GM19438 (cell line): Measurements from ENCODE around the gene SLIT3.

ENCODE experiments used
- ATAC-seq: cut with Tn5 transposase; IDR thresholded peaks from one replicate; pipeline ENCODE4 v1.9.1; 2021; ENCODE audit warnings: low read depth; ENCODE audit not compliant: unreplicated experiment

SLIT3 gene

DNA sequence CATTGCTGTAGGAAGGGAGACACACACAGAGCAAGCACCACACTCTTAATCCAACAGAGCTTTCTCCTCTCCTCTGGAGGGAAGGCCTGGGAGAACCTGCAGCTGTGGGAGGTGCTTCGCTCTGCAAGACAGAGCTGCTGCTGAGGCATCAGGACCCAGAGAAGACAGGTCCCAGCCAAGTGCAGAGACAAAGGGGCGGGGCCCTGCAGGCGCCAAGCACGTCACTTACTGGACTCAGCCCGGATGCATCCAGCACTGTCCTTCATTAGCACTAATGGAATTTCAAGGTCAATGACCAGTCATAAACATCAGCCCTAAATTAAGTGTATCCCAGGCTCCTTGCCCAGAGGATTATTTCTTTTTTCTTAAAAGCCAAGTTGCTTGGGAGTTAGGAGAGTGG is 384.7 kb downstream of the SLIT3 start:
- no peak for ATAC-seq

DNA sequence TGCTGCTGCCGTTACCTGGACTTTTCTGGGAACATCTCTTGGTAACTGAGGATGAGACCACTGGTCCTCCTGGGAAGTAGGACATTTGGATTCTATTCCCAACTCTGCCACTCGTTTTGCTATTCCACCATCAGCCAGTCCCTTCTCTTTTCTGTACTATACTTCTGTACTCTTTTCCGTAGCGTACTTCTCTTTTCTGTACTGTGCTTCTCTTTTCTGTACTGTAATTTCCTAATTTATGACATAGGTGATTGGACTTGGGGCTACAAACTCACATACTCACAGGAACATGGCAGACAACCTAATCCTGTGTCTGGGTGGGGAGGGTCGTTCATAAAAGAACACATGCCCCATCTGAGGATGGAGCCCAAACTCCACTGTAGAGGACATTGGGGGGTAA is 386.4 kb downstream of the SLIT3 start:
- no peak for ATAC-seq

DNA sequence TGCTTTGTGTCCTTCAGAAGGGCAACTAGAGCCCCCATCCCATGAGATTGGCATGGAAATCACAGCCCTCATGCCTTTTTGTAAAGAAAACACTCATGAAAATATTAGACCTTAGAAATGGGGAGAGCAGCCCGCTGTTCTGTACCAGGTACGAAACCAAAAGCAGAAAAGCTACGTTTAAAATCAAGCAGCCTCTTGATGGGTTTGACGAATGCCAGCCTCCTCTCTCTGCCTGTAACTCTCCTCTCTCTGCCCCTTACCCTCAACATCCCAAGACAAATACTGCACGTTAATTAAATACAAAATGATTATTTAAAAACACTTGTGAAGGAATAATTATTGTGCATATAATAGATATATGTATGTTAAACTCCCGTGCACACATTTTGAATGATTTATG is 390.1 kb downstream of the SLIT3 start:
- no peak for ATAC-seq

DNA sequence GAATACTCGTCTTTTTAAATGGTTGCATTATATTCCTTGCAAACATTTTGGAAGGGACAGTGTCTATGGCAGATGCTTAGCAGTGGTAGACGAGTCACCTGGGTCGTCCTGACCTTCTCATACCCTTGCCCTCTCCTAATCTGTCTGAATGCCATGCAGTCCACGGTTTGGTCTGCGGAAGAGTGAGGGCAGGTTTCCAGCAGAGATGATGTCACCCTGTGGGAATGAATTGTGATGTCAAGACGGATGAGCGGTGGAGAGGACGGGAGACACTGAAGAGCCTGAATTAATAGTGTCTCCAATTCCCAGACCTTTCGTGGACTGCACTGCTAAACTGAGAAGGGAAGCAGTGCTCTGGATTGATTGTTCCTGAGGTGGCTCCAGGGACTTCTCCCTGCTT is 392.7 kb downstream of the SLIT3 start:
- no peak for ATAC-seq

DNA sequence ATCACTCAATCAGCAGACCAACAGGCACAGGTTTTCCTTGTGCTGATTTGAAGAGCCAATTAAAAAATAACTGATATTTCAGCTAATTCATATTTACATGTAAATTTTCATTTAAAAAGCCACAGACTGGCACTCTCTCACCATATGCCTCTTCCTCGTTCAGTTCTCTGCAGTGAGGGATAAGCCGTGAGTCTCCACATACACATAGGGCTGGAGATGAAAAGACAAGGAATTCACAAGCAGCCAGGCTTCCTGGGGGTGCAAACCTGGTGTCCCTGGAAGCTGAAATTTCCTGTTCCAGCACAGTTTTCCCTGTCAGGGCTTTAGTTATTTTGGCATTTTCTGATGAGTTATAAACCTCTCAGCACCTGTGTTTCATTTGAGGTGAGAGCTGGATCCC is 397.9 kb downstream of the SLIT3 start:
- ATAC-seq = no peak

DNA sequence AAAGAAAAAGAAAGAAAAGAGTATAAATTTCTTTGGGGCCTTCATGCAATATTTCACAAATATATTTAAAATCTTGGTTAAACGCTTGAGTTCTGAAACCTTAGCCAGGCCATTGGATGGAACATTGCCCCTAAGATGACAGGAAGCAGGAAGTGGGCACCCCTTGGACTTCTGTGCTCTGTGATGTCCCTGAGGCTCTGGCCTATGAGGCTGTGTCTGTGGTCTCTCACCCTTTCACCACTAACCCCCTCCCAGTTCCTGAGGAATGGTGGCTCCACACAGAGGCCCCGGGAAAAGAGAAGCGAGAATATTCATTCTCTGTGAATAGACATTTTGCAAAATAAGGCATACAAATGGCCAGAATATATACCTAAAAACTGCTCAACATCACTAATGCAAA is 401.3 kb downstream of the SLIT3 start:
- no peak for ATAC-seq

DNA sequence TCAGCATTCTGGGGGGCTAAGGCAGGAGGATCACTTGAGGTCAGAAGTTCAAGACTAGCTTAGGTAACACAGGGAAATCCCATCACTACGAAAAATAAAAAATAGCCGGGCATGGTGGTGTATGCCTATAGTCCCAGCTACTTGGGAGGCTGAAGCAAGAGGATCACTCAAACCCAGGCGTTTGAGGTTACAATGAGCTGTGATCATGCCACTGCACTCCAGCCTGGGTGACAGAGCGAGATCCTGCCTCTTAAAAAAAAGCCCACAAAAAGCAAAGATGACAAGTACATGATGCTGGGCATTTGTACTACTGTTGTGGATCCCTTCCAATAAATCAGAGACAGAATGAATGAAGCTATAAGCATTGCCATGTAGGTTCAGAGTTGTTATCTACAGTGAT is 401.7 kb downstream of the SLIT3 start:
- no peak for ATAC-seq

DNA sequence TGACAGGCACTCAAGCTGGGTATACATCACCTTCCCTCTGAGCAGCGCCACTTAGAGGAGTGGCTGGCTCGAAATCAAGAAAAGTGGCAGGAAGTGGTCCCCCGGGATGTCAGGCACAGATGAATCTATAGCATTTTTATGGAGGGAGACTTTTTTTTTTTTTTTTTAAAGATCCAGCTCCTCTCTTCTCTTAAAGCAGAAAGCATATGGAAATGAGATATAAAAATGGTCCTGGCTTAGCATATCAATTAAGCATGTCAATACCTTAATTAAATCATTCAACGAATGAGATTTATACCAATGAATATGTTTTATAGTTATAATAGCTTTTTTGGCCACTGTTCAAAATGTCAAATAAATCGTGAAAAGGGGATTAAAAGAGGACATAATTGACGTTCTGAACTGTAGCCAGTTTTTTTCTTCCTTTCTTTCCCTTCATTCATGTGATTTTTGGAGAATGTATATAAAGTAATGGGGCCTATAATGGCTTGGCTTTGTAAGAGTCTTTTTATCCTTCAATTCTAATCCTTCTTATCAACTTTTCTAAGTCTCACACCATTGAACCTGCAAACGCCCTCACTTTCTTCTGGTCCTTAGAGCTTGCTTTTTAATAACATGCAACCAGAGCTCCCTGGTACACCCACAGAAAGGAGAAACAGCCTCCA is 402.6 kb downstream of the SLIT3 start:
- ATAC-seq = no peak

DNA sequence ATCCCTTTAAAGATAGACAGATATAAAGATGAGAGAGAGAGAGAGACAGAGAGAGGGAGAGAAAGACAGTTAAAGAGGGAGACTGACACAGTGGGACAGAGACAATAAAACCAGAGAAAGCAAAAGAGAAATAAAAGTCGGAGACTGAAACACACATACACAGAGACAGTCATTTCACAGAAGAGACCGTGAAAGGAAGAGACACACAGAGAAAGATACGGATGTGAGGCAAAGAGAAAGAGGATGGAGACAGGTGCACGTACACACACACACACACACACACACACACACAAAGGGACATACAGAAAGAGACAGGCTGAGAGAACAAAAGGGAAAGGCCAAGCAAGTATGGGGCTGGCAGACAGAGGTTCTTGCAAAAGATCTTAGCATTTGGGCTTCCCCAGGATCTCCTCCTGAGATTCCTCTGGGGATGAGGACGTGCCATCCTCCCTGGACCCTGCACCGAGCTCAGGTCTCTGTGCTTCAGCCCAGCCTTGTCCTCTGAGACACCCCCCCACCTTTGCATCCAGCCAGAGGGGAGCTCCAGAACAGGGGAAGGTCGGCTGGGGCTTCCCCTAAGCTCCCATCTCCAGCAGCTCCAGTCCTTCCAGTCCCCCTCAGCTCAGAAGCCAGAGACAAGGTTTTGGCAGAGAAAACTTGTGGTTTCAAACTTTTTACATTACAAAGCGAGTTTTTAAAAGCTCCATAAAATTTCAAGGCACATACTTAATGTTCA is 403.4 kb downstream of the SLIT3 start:
- ATAC-seq = no peak

DNA sequence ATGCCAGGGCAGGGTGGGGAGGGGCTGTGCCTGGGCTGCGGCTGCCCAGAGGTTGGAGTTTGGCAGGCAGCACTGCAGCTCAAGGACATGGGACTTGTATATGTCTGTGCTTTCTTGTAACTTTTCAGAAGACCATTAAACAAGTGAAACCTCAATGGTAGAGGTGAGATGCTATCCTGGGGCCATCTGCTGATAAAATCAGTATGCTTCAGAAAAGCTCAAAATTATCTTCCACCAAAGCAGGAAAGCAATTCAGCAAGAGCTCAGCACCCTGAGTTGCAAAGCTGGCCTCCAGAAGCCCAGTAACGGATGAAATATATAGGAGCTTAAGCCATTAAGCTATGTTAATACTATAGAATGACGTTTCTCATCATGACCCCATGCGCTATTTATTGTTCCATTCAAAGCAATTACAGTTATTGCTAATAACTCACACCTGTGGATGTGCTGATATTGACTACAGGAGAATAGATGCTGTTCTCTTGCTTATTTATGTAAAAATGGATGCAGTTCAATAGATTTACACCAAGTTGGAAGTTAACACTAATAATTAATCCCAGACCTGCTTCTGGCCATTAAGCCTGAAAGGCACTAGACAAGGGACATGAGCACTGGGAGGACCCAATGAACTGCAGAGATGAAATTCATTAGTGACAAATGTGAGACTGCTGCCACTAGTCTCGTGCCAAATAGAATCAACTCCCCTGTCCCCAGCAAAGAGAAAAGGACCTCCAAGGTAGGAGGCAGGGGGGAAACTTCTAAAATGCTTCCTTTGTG is 405.5 kb downstream of the SLIT3 start:
- ATAC-seq = no peak

DNA sequence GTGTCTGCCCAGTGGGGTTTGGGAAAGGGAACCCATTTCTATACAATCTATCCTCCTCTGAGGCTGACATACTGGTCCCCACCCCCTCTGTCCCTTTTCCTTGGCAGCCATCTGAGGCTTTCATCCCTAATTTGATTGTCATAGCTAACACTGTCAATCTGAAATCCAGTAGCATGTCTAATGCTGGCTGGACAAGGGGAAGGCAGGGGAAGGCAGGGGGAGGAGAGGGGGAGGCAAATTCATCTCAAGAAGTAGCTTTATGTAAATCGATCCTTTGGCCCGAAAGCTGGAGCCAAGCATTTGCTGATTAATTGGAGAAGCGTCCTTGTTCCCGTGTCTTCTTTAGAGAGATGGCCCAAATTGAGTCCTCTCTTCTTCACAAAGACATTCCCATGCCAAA is 407.7 kb downstream of the SLIT3 start:
- no peak for ATAC-seq

DNA sequence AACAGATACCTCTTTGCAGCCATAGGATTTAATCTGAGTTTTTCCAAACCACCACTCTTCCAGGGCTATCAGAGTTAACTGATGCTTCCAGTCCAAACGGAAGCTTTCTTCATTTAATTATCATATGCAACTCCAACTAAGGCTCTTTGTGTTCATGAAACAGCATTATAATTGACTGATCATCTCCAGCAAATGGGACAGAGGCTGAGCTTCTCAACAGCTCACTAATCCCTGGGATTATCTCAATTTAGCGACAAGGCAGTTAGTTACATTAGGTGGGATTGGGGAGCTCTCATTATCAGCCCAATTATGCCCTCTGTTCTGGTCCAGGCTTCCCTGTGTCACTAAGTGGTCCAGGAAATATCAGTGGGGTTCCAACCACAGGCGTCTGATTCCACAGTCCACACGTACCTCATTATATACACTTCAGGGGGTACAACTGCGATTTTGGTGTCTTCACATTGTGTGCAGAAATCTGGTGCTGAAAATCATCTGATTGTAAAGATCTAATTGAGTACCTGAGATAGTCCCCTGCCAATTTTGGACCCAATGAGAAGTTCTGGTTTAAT is 408.2 kb downstream of the SLIT3 start:
- ATAC-seq = no peak

DNA sequence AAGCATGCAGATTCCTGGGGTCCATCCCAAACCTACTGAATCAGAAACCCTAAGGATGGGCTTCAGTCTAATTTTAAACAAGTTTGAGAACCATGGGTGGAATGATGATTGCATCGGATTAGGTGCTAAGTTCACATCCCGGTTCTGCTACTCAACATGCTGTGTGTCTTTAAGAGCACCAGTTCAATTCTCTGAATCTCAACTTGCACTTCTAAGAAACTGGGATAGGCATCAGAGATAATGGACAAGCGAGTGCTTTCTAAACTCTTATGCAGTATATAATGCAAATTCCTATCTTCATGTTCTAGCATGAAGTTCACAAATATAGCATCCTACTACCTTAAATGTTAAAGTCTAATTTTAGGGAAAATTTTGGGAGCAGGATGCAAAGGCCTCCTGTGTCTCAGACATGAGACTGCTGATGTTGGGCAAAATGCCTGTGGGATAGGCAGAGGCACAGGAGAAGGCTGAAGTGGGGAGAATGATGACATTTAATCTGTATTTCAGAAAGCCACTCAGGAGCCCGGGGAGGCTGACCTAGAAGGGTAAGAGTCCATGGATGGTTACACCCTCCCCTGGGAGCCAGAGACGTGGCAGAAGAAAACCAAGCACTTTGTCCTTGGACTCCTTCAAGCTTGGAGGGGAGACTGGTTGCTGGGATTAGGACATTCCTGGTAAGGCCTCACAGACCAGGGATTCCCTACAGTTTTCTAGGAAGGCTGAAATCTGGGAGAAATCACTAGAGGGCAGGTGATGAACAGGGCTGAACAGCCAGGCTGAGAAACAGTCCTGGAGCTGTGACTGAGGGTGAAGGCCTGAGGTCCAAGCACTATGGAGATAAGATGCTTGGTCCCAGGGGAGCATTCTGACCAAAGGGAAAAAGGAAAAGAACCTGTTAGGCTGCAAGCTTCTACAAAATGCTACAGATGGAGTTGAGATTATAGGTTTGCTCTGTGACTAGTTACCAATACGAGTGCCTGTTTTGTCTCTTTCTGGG is 409.8 kb downstream of the SLIT3 start:
- ATAC-seq = no peak

DNA sequence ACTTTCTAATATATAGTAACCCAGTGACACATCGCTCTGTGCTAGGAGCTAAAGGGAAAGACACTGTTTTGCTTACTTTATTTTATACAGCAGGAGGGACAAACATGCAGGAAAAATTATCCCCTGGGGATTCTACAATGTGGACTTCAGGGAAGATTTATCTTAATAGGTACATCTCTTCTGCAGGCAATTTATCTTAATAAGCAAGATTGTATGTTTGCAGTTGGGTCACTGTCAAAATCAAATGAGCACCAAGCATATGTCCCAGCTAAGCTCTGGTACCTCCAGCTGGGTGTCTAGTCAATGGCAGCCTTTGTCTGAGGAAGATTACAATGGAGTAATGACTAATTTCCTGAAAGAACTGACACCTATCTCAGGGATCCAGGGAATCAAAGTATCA is 411.9 kb downstream of the SLIT3 start:
- no peak for ATAC-seq

DNA sequence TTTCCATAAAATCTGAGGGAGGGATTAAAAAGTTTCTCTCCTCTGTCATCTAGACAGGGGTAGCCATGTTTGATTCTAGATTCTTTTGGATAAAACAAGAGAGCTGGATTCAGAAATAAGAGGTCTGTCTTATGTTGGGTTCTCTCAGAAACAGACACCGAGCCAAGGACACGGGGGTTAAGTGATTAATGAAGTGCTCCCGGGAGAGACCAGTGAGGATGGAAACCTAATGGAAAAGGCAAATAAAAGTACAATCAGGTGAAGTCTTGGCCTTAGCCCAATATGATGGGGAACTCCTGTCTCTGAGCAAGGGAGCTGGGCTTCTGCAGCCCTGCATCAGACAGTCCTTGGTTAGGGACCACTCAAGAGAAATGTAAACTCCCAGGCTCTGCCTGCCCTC is 413.0 kb downstream of the SLIT3 start:
- no peak for ATAC-seq

DNA sequence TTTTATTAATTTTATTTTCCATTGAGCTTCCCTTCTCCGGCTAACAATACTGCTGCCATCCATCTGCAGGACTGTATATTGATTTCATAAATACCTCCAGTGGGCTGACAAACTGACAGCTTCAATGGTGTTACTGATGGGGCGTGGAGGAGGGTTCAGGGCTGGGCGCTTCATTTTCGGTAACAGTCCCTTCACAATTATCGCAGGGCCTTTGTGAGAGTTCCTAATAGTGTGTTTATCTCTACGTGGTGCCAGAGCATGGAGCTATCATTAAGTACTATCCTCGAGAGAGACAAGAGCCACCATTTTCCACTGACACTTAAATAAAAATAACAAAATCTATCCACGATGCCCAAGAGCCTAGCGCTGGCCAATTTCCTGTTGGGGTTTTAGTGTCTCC is 414.8 kb downstream of the SLIT3 start:
- ATAC-seq = no peak

DNA sequence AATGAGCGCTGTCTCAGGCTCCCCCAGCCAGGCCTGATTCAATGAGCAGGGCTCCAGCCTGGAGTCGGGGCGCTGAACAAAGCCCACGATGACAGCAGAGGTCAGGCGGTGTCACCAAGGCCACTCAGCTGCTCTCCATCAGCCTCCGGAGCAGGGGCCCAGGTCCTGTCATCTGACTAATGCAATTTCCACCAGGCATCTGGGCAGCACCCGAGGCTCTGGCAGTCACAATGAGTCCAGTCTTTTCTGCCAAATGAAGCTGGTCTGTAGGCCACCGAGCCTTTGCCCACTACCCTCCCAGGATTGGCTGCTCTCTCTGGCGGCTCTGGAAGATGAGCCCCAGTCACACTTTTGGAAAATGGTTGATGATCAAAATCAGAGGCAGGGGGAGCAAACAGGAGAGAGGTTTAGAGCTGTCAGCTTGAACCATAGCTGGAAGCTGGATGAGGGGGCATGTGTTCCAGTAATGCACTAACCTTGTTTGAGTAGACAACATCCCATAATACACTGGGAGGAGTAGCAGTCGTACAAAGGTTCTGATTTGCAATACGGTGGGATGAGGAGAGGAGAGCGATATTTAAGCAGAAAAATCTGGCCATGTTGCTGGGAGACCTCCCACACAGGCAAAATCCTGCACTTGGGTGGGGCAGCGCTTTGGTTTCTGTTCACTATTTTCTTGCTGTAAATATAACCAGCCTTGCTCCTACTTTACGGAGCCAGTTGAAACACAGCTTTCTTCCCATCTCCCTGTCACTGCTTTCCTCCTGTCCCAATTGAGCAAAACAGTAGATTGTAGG is 415.4 kb downstream of the SLIT3 start:
- ATAC-seq = no peak

DNA sequence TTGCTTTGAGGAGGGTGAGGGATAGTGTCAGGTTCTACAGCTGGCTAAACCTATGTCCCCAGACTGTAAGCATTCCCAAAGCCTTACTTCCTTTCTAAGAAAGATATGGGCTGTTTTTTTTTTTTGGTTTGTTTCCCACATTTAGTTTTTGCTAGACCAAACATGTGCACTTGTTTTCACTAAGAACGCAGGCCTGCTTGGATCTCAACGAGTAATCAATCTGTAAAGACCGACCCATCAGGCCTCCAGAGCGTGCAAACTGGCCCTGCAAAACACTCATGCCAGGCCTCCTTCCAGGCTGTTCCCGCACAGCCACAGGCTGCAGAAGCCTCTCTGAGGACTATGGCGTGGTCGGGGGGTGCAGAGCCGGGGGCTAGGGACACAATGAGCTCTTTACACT is 416.9 kb downstream of the SLIT3 start:
- ATAC-seq = no peak

DNA sequence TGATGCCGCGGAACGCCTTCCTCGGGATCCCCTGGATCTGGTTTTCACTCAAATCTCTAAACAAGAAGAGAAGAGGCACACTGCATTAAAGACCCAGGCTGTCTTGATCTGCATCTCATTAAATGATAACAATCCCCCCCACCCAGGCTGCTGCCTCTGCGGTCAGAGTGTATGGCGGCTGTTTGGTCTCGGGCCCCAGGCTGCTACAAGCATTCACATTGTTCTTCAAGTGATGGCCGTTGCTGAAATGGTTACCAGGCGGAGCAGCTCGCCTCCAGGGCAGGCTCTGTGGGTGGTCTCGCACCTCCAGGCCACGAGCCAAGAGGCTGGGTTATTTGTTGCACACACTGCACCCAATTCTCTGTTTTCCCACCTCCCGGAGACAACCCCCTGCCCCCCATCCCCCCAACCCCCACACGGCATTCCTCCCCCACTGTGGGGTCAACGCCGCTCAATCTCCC is 417.6 kb downstream of the SLIT3 start:
- ATAC-seq = no peak
